H9 (cell line): ENCODE data around the gene PRTFDC1. TPM values are rescaled to one million over a fixed set of nuclear protein-coding genes. Genes with fewer than 3 reads are reported as not detected.

Experiments
- DNase-seq: peaks from one replicate; pipeline ENCODE4 v3.0.0-alpha.2; 2017
- H2AFZ ChIP-seq: one replicate; pipeline ENCODE4 v1.6.1; 2013; ENCODE audit warnings: mild to moderate bottlenecking, low read length, control low read depth, moderate library complexity
- H2AK5ac ChIP-seq: 2 replicates; pipeline ENCODE4 v1.6.1; 2013; ENCODE audit warnings: low read length, control low read depth, mixed read lengths; ENCODE audit not compliant: insufficient read length
- H2BK120ac ChIP-seq: one replicate; pipeline ENCODE4 v1.6.1; 2013; ENCODE audit warnings: low read depth, mild to moderate bottlenecking, low read length, control low read depth, inconsistent platforms; ENCODE audit not compliant: poor library complexity, severe bottlenecking
- H2BK12ac ChIP-seq: 2 replicates; pipeline ENCODE4 v1.6.1; 2013; ENCODE audit warnings: low read length, control low read depth, mixed read lengths, low read depth; ENCODE audit not compliant: insufficient read length
- H2BK15ac ChIP-seq: 2 replicates; pipeline ENCODE4 v1.6.1; 2013; ENCODE audit warnings: low read depth, low read length, control low read depth
- H2BK20ac ChIP-seq: one replicate; pipeline ENCODE4 v1.6.1; 2013; ENCODE audit warnings: low read depth, mild to moderate bottlenecking, low read length, control low read depth, inconsistent platforms; ENCODE audit not compliant: poor library complexity, severe bottlenecking
- H2BK5ac ChIP-seq: 2 replicates; pipeline ENCODE4 v1.6.1; 2013; ENCODE audit warnings: low read length, control low read depth, mixed read lengths; ENCODE audit not compliant: insufficient read length
- H3K14ac ChIP-seq: 2 replicates; pipeline ENCODE4 v1.6.1; 2013; ENCODE audit warnings: low read length, control low read depth; ENCODE audit not compliant: insufficient read depth
- H3K18ac ChIP-seq: 2 replicates; pipeline ENCODE4 v1.6.1; 2013; ENCODE audit warnings: low read depth, mild to moderate bottlenecking, mixed read lengths, low read length, control low read depth; ENCODE audit not compliant: insufficient read length
- H3K23ac ChIP-seq: 2 replicates; pipeline ENCODE4 v1.6.1; 2013; ENCODE audit warnings: low read length, control low read depth, mixed read lengths, low read depth; ENCODE audit not compliant: insufficient read length
- H3K23me2 ChIP-seq: 2 replicates; pipeline ENCODE4 v1.6.1; 2013; ENCODE audit warnings: low read depth, mild to moderate bottlenecking, mixed read lengths, low read length, control low read depth; ENCODE audit not compliant: insufficient read length, poor library complexity, severe bottlenecking
- H3K27ac ChIP-seq: 2 replicates; pipeline ENCODE4 v1.5.1; 2013; ENCODE audit warnings: low read length, control low read depth, mixed read lengths, low read depth; ENCODE audit not compliant: insufficient read length
- H3K27me3 ChIP-seq: 2 replicates; pipeline ENCODE4 v1.6.1; 2013; ENCODE audit warnings: low read length, control low read depth, inconsistent platforms; ENCODE audit not compliant: insufficient read depth
- H3K4ac ChIP-seq: 2 replicates; pipeline ENCODE4 v1.6.1; 2013; ENCODE audit warnings: low read depth, mild to moderate bottlenecking, control low read depth, inconsistent platforms, low read length, moderate library complexity
- H3K4me1 ChIP-seq: 2 replicates; pipeline ENCODE4 v1.6.1; 2013; ENCODE audit warnings: low read length, control low read depth, inconsistent platforms; ENCODE audit not compliant: insufficient read depth
- H3K4me2 ChIP-seq: 2 replicates; pipeline ENCODE4 v1.6.1; 2013; ENCODE audit warnings: low read length, control low read depth, mixed read lengths; ENCODE audit not compliant: insufficient read length, insufficient read depth
- H3K56ac ChIP-seq: 2 replicates; pipeline ENCODE4 v1.6.1; 2013; ENCODE audit warnings: low read depth, mild to moderate bottlenecking, mixed read lengths, low read length, control low read depth; ENCODE audit not compliant: insufficient read length
- H3K79me1 ChIP-seq: 2 replicates; pipeline ENCODE4 v1.6.1; 2013; ENCODE audit warnings: low read depth, mild to moderate bottlenecking, moderate library complexity, low read length, control low read depth, inconsistent platforms; ENCODE audit not compliant: insufficient read depth, poor library complexity, severe bottlenecking
- H3K79me2 ChIP-seq: 2 replicates; pipeline ENCODE4 v1.6.1; 2013; ENCODE audit warnings: low read length, control low read depth, inconsistent platforms; ENCODE audit not compliant: insufficient read depth
- H3K9ac ChIP-seq: 2 replicates; pipeline ENCODE4 v1.6.1; 2013; ENCODE audit warnings: low read length, control low read depth, mixed read lengths; ENCODE audit not compliant: insufficient read length; ENCODE audit errors: extremely low read depth
- H3K9me3 ChIP-seq: one replicate; pipeline ENCODE4 v1.6.1; 2013; ENCODE audit warnings: low read depth, low read length, inconsistent platforms; ENCODE audit not compliant: control insufficient read depth
- H3T11ph ChIP-seq: one replicate; pipeline ENCODE4 v1.6.1; 2013; ENCODE audit warnings: mild to moderate bottlenecking, low read length, control low read depth, inconsistent platforms
- H4K20me1 ChIP-seq: one replicate; pipeline ENCODE4 v1.6.1; 2013; ENCODE audit not compliant: control insufficient read depth, insufficient read length, insufficient read depth
- H4K5ac ChIP-seq: 2 replicates; pipeline ENCODE4 v1.6.1; 2013; ENCODE audit warnings: low read depth, mild to moderate bottlenecking, mixed read lengths, low read length, control low read depth; ENCODE audit not compliant: insufficient read length
- H4K8ac ChIP-seq: replicated peaks from 2 replicates; pipeline ENCODE4 v1.6.1; 2013; ENCODE audit warnings: low read length, control low read depth, mixed read lengths, low read depth; ENCODE audit not compliant: insufficient read length
- H4K91ac ChIP-seq: 2 replicates; pipeline ENCODE4 v1.6.1; 2013; ENCODE audit warnings: low read depth, mild to moderate bottlenecking, moderate library complexity, mixed read lengths, low read length, control low read depth; ENCODE audit not compliant: insufficient read length
- H3K27ac Mint-ChIP-seq, 3 experiments: 2 replicates in 2 of 3; 3 replicates in 1 of 3; pipeline ENCODE4 v1.8.0; 2020 to 2021; ENCODE audit warnings: mixed read lengths in 3 of 3, mild to moderate bottlenecking in 1 of 3, moderate library complexity in 1 of 3
- H3K27me3 Mint-ChIP-seq: 2 replicates; pipeline ENCODE4 v1.8.0; 2021; ENCODE audit warnings: low read depth, mild to moderate bottlenecking, moderate library complexity, mixed read lengths
- H3K36me3 Mint-ChIP-seq, 3 experiments: 2 replicates in 2 of 3; 3 replicates in 1 of 3; pipeline ENCODE4 v1.8.0; 2020 to 2021; ENCODE audit warnings: low read depth in 3 of 3, mixed read lengths in 3 of 3; ENCODE audit not compliant: insufficient read depth in 1 of 3
- H3K4me1 Mint-ChIP-seq, 2 experiments: 2 replicates each; pipeline ENCODE4 v1.8.0; 2020; ENCODE audit warnings: mixed read lengths in 2 of 2
- H3K4me3 Mint-ChIP-seq, 2 experiments: 2 replicates in 1 of 2; 3 replicates in 1 of 2; pipeline ENCODE4 v1.8.0; 2020 to 2021; ENCODE audit warnings: mild to moderate bottlenecking in 2 of 2, mixed read lengths in 2 of 2, moderate library complexity in 1 of 2
- H3K9me3 Mint-ChIP-seq, 2 experiments: 2 replicates in 1 of 2; 3 replicates in 1 of 2; pipeline ENCODE4 v1.8.0; 2020; ENCODE audit warnings: mild to moderate bottlenecking in 2 of 2, mixed read lengths in 2 of 2, moderate library complexity in 1 of 2
- CTCF ChIP-seq: fragments of 200-600 bp; sonication (generic); conservative IDR thresholded peaks from 3 replicates; pipeline ENCODE4 v1.8.0; 2021; ENCODE audit warnings: antibody characterized with exemption, mild to moderate bottlenecking
- WGBS: extraction: QIAGEN DNeasy Blood & Tissue Kit; methylation state at CpG from one replicate; pipeline ENCODE4 v1.1.7; 2013; ENCODE audit warnings: missing lambda C conversion rate, low lambda C conversion rate, mixed read lengths; ENCODE audit not compliant: insufficient read length; ENCODE audit errors: extremely low coverage; 5-methylcytosine and 5-hydroxymethylcytosine counted together
- total RNA-seq: library from RNA; stranded (reverse); gene quantifications from 2 replicates; pipeline ENCODE4 v1.2.1, GENCODE V29; 2021

Gene PRTFDC1
- total RNA-seq, 1 experiment from 2014 or later = 7.5 TPM

GRCh38 chr10:24872790-24873182, 79.6 kb downstream of the PRTFDC1 start:
- no peak overlapping the region for H4K8ac ChIP-seq
- no peak overlapping the region for H3K56ac ChIP-seq
- no peaks in the 10 kb centered on the region for H3K23me2 ChIP-seq
- no peak overlapping the region for H2BK120ac ChIP-seq
- no peak overlapping the region for H3K27ac Mint-ChIP-seq
- no peak overlapping the region for H3K18ac ChIP-seq
- H2AK5ac ChIP-seq = no peak overlapping the region
- no peak overlapping the region for H2BK5ac ChIP-seq
- H3K14ac ChIP-seq = no peak overlapping the region
- no peak for DNase-seq
- no peaks in the 10 kb centered on the region for H3K4me1 ChIP-seq
- no peak overlapping the region for H3K4me3 Mint-ChIP-seq
- no peak overlapping the region for H3K23ac ChIP-seq
- peaks cover 0 to 8% (median 3%) of the 10 kb centered on the region in 3 experiments; a peak in 2 of 7 replicates for H3K36me3 Mint-ChIP-seq
- no peak overlapping the region for H3K9ac ChIP-seq
- no peak overlapping the region for H2BK20ac ChIP-seq
- no peak overlapping the region for H3T11ph ChIP-seq
- H3K27me3 ChIP-seq = no peaks in the 10 kb centered on the region
- peaks cover 12 to 17% of the 10 kb centered on the region in 2 experiments for H3K4me1 Mint-ChIP-seq
- no peak overlapping the region for H4K91ac ChIP-seq
- H3K27me3 Mint-ChIP-seq = no peaks in the 10 kb centered on the region
- H2AFZ ChIP-seq = no peak overlapping the region
- H4K5ac ChIP-seq = no peak overlapping the region
- H3K4ac ChIP-seq = no peak overlapping the region
- H3K9me3 Mint-ChIP-seq = peaks cover 3 to 7% of the 10 kb centered on the region in 2 experiments
- no peaks in the 10 kb centered on the region for H4K20me1 ChIP-seq
- no CpG with 5 or more reads among the region's 3 CpGs for WGBS
- no peak overlapping the region for H3K27ac ChIP-seq
- no peaks in the 10 kb centered on the region for H3K9me3 ChIP-seq
- TF ChIP-seq CTCF = no peak
- no peak overlapping the region for H2BK15ac ChIP-seq
- no peak overlapping the region for H3K4me2 ChIP-seq
- H3K79me2 ChIP-seq = no peaks in the 10 kb centered on the region
- H2BK12ac ChIP-seq = no peak overlapping the region
- no peaks in the 10 kb centered on the region for H3K79me1 ChIP-seq
